ENCODE results near the gene ZXDA. TPM values are rescaled to one million over a fixed set of nuclear protein-coding genes. Genes with fewer than 3 reads are reported as not detected.
"Not testable (repeated sequence)": the region's sequence is repeated elsewhere in the genome, so short reads cannot be mapped to it uniquely, and the experiment has no call there.

The ZXDA gene
- total RNA-seq (10 to 100 TPM; 17.5 to 17.7 TPM), total RNA-seq (6.6 to 49.9 (median 30.9) reads per million in 172 experiments)
- 6.5 TPM for polyA plus RNA-seq (2013, experiment 1 of 2)
- polyA plus RNA-seq (2013, experiment 2 of 2) = 8.1 TPM

GRCh38 chrX:57910287-57910912 lies at the start of gene ZXDA:
ZXDA (minus strand) TSS chrX:57910458; CDS start chrX:57910420, 38 bp downstream.
- CTCF ChIA-PET; H3K9me3 ChIP-seq (ENCODE audit: control insufficient read depth in 1 of 2, insufficient read depth in 1 of 2, low read length in 2 of 2); H3K36me3 ChIP-seq (ENCODE audit: insufficient read depth, low read length); POLR2A ChIA-PET; H3K27me3 Mint-ChIP-seq; H3K9me3 Mint-ChIP-seq; H3K27me3 ChIP-seq (ENCODE audit: control insufficient read depth in 1 of 2, insufficient read depth in 2 of 2, low read length in 2 of 2): not testable (repeated sequence)
- Histone ChIP-seq H3K4me3 (ENCODE audit: low read length) (peak within 1 kb of the TSS; percentile 55), H3K4me1 (ENCODE audit: insufficient read depth, low read length) (peaks cover 19% of the 10 kb centered on the region), H3K27ac (ENCODE audit: low read depth in 1 of 2, low read length in 2 of 2) (peak within 1 kb of the TSS; percentile 50 to 80)
- intact Hi-C loops (cut with DNase I, micrococcal nuclease) = loop anchor here (2.0 to 10.0 kb wide), 4 partner anchors 318 to 916 kb away; partner anchors contain the start of genes FAAH2 (in 1 of the 2), SPIN3 (in 1 of the 2) and ZXDB (in 1 of the 2)
- ATAC-seq (ENCODE audit: poor library complexity) (peak; percentile 77), DNase-seq (peak in 7 of 14 experiments; percentile 3 to 66 (median 29))
- Mint-ChIP-seq H3K4me3 (peak within 1 kb of the TSS; percentile 89), H3K27ac (peak within 1 kb of the TSS; percentile 99), H3K4me1 (ENCODE audit: low read depth) (peaks cover 38% of the 10 kb centered on the region), H3K36me3 (ENCODE audit: low read depth) (peaks cover 32% of the 10 kb centered on the region)

- Histone ChIP-seq H3K36me3 (ENCODE audit: insufficient read depth, low read length) (no peaks in the 10 kb centered on the region), H3K27ac (ENCODE audit: low read depth in 1 of 2, low read length in 2 of 2) (no peak overlapping the region), H3K4me3 (ENCODE audit: low read length) (no peak overlapping the region), H3K4me1 (ENCODE audit: insufficient read depth, low read length) (peaks cover 8% of the 10 kb centered on the region), H3K9me3 (ENCODE audit: control insufficient read depth in 1 of 2, insufficient read depth in 1 of 2, low read length in 2 of 2) (no peaks in the 10 kb centered on the region), H3K27me3 (ENCODE audit: control insufficient read depth in 1 of 2, insufficient read depth in 2 of 2, low read length in 2 of 2) (no peaks in the 10 kb centered on the region)
- no peak overlapping the region for H3K4me3 Mint-ChIP-seq
- DNase-seq (no peak), ATAC-seq (ENCODE audit: poor library complexity) (no peak)
- no peak for TF ChIP-seq CTCF (IDR thresholded peaks at IDR 0.05)
- no peak overlapping the region for H3K27ac Mint-ChIP-seq
- CTCF ChIA-PET = no interaction called here
- intact Hi-C loops (cut with DNase I, micrococcal nuclease) = no loop called here
- no peaks in the 10 kb centered on the region for H3K36me3 Mint-ChIP-seq (ENCODE audit: low read depth)
- no peaks in the 10 kb centered on the region for H3K4me1 Mint-ChIP-seq (ENCODE audit: low read depth)
- H3K9me3 Mint-ChIP-seq = no peaks in the 10 kb centered on the region
- no peaks in the 10 kb centered on the region for H3K27me3 Mint-ChIP-seq
- POLR2A ChIA-PET = no interaction called here
These were observed 42.0 kb upstream of the ZXDA start for GRCh38 chrX:57952320-57952678.

- Mint-ChIP-seq H3K4me3 (no peak overlapping the region), H3K4me1 (ENCODE audit: low read depth) (no peaks in the 10 kb centered on the region), H3K27ac (no peak overlapping the region), H3K36me3 (ENCODE audit: low read depth) (no peaks in the 10 kb centered on the region), H3K27me3 (no peaks in the 10 kb centered on the region), H3K9me3 (no peaks in the 10 kb centered on the region)
- peak in 2 of 14 experiments; percentile 1 to 6 for DNase-seq
- no peak overlapping the region for H3K4me3 ChIP-seq (ENCODE audit: low read length)
- intact Hi-C loops (cut with DNase I, micrococcal nuclease) = no loop called here
- peaks cover 8% of the 10 kb centered on the region for H3K4me1 ChIP-seq (ENCODE audit: insufficient read depth, low read length)
- ChIA-PET POLR2A (no interaction called here), CTCF (no interaction called here)
- no peak for TF ChIP-seq CTCF (IDR thresholded peaks at IDR 0.05)
- no peaks in the 10 kb centered on the region for H3K36me3 ChIP-seq (ENCODE audit: insufficient read depth, low read length)
- H3K27ac ChIP-seq (ENCODE audit: low read depth in 1 of 2, low read length in 2 of 2) = no peak overlapping the region
- no peaks in the 10 kb centered on the region for H3K27me3 ChIP-seq (ENCODE audit: control insufficient read depth in 1 of 2, insufficient read depth in 2 of 2, low read length in 2 of 2)
- ATAC-seq (ENCODE audit: poor library complexity) = no peak
- H3K9me3 ChIP-seq (ENCODE audit: control insufficient read depth in 1 of 2, insufficient read depth in 1 of 2, low read length in 2 of 2) = no peaks in the 10 kb centered on the region
These were observed 41.5 kb upstream of the ZXDA start for GRCh38 chrX:57951666-57952319.
